Myocyte (in vitro differentiated cells): Measurements from ENCODE around the gene CNTNAP2. TPM values are rescaled to one million over a fixed set of nuclear protein-coding genes. Genes with fewer than 3 reads are reported as not detected.

Source experiments
- DNase-seq: peaks from one replicate; pipeline ENCODE4 v3.0.0-alpha.2; 2012; ENCODE audit warnings: low read depth
- total RNA-seq: library from RNA; depleted of rRNA; stranded (reverse); fragments of >200 nt; gene quantifications from 2 replicates; pipeline ENCODE4 v1.2.3, GENCODE V29; 2014

CNTNAP2 gene
- total RNA-seq, 1 donor from 2014 or later = not detected

DNA sequence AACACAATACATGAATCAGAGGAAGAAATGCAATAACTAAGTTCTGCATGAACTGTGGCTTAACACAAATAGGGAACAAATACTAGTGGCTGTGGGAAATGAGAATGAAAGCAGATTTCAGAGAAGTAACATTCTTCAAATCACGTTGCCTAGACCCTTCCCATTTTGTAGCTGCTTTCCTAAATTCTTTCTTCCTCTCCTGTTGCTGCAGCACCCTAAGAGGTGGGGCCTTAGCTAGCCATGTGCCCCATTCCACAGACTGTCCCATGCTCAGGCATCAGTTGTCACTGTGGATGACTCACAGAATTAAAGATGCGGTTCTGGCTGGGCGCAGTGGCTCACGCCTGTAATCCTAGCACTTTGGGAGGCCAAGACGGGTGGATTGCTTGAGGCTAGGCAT is 1769.3 kb downstream of the CNTNAP2 start:
- no peak for DNase-seq

GRCh38 chr7:147894271-147894670 is 1777.7 kb downstream of the CNTNAP2 start:
- DNase-seq = no peak

GRCh38 chr7:147896121-147896520 is 1779.5 kb downstream of the CNTNAP2 start:
- DNase-seq = no peak

GRCh38 chr7:147903536-147904218 is 1787.1 kb downstream of the CNTNAP2 start:
- DNase-seq = no peak

DNA sequence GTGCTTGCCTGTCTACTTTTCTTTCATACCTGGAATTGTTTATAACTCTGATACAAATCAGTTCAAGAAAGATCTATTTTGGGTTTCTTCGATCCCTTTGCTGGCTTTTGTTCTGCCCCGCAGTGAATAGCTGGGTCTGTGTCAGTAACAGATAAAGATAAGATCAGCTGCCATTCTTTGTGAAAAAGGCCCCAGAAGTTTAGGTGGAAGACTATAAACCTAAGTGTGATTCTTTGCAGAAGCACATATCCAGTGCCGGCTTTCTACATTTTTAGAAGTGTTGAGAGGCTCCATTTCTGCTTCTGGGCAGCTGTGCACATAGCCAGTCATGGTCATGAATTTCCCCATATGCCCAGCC is 1787.6 kb downstream of the CNTNAP2 start:
- no peak for DNase-seq

DNA sequence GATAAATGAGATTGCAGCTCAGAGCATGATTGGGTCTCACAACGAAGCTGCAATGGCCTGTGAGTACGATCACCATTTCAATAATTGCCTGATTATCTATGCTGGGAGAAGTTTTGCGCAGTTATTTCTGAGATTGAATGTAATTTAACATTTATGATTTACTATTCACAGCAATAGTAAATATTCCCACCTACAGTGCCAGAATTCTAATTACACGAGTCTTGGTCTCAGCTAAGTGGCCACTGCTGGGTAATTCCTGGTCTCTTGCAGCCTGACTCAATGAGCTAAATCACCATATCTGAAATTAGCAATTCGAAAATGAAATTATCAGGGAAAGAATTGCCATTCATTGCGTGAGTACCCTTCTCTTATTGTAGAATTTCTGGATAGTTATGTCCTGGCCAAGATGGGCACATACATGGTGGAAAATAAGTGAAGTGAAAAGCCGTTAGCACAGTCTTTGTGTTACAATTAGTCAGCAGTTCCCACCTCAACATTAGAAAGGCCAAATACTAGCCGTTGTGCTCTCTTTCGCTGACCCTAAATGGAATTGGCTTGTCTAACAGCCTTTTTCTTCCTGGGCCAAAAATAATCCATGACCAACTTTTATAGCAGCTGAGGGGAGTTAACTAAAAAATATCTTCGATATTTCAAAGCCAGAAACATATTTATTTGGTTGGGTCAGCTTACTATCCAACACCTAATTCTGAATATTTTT is 1793.0 kb downstream of the CNTNAP2 start:
- DNase-seq = peak; percentile 3

DNA sequence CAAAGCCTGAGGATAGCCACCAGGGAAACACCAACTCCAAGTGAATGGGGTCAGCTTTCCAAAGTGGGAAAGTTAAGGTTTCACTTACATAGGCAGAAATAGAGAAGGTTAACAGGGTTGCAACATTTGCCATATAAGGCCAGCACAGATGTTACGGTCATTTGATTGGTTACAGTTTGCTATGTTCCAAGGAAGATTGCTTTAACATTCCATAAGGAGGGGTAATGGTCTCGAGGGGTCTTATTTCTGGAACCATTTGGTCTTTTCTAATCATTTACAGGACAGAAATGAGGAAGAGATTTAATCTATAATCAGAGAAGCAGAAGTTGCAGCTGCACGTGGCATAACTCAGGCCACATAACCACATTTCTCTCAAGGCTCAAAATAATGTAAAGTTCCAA is 1794.6 kb downstream of the CNTNAP2 start:
- no peak for DNase-seq

DNA sequence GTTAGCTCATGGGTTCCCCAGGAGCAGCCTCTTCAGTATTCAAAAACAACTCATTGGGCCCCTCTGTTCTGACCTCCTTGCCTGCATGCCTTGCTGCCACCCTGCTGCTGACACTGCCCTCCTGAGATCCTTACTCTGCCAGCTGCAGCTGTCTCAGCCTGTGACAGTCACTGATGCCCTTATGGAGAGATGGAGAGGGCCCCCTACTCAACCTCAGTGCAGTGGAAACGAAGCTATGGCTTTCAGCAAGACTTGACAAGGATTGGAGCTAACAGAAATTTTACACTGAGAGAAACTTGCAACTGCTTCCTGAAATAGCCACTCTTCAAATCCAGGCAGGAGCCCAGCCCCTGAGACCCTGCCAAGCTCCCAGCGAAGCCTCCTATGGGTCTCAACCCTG is 1795.7 kb downstream of the CNTNAP2 start:
- DNase-seq = no peak

DNA sequence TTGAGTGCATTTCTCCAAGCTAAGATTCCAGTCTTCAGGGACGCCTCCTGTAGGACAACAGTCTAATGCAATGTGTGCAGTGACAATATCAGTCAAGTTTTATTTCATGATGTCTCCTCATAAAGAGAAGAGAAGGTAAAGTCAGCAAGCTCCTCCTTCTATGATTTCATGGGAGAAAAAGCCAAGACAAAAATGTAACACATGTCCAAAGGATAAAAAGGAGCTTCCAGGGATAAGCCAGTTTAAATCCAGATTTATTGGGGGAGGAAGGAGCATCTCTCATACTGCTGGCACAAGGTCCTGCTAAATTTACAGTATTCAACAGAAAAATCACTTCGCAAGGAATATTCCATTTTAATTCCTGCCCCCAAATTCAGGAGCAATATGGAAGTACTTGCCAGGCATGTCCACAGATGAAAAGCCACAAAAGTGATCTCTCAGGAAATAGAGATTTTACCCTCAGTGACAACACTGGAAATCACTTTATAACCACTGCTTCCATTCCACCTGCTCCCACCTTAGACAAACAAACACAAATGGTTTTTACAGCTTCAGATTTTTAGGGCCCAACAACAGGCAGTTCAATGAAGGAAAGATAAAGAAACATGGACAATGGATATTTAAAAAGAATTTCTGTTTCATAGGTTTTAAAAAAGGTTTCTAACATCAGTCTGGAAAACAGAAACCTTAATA is 1796.5 kb downstream of the CNTNAP2 start:
- no peak for DNase-seq

- no peak for DNase-seq
Observed at GRCh38 chr7:147915781-147916180, 1799.2 kb downstream of the CNTNAP2 start.

DNA sequence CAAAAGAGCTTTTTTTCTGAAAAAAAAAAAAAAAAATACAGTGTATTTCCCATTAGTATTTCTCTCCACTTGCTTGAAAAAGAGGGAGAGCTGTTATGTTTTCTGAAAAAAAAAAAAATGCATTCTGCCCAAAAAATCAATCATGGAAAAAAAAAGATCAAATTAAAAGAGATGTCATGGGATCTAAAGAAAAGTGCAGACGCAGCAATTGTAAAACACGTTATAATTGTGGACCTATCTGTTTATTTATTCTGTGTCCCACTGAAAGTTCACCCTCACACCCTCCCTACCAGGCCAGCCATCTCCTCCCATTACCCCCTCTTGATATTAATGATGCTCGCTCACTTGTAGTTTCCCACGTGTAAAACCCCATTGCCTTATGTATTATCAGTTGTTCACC is 1800.0 kb downstream of the CNTNAP2 start:
- no peak for DNase-seq

DNA sequence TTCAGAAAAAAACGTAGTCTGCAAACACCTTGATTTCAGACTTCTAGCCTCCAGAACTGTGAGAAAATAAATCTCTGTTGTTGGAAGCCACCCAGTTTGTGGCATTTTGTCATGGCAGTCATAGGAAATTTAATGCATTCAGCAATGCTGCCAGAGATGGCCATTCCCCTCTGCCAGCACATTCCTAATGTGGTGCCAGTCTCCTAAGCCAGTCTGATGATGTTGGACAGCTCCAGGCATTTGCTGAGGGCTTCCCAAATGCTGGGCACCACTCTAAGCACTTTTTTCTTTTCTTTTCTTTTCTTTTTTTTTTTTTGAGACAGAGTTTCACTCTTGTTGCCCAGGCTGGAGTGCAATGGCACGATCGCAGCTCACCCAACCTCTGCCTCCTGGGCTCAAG is 1807.2 kb downstream of the CNTNAP2 start:
- DNase-seq = no peak

GRCh38 chr7:147937428-147937827 is 1820.8 kb downstream of the CNTNAP2 start:
- DNase-seq = no peak

- no peak for DNase-seq
Observed at GRCh38 chr7:147941381-147941780, 1824.8 kb downstream of the CNTNAP2 start.

- DNase-seq = no peak
Observed at GRCh38 chr7:147944321-147944720, 1827.7 kb downstream of the CNTNAP2 start.

- DNase-seq = no peak
Observed at GRCh38 chr7:147952918-147953317, 1836.3 kb downstream of the CNTNAP2 start.

DNA sequence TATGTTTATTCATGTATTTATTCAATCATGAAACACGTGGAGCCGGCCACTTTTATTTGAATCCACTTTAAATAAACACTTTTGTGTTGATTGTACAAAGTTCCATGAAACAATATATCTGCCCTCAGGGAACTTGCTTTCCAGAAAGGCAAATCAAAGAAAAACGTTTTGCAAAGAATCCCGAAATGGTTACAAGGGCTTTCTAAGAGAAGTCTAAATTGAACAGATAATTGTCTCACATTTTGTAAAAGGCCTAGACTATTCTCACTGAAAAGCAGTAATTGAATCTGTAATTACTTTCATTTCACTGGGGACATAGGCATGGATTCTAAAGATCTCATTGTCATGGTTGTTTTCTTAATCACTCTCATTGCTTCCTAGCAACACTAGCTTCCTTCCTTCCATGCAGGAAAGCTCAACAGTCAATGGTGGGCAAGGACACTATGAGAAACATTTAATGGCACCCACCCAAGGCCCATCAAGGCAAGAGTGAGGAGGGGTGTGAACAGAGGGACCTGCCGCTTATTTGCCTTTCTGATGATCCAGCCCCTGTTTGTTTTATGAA is 1851.5 kb downstream of the CNTNAP2 start:
- DNase-seq = no peak

DNA sequence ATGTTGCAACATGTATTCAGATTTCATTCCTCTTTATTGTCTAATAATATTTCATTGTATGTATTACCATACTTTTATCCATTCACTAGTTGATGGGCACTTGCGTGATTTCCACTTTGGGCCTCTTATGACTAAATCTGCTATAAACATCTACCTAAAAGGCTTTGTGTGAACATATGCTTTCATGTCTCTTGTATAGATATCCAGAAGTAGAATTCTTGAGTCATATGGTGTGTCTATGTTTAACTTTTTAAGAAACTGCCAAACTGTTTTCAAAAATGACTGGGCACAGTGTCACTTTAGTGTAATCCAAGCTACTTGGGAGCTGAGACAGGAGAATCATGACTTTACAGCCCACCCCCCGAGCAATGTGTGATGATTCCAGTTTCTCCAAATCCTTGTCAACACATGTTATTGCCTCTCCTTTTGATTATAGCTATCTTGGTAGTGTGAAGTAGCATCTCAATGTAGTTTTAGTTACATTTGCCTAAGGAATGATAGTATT is 1855.1 kb downstream of the CNTNAP2 start:
- no peak for DNase-seq

DNA sequence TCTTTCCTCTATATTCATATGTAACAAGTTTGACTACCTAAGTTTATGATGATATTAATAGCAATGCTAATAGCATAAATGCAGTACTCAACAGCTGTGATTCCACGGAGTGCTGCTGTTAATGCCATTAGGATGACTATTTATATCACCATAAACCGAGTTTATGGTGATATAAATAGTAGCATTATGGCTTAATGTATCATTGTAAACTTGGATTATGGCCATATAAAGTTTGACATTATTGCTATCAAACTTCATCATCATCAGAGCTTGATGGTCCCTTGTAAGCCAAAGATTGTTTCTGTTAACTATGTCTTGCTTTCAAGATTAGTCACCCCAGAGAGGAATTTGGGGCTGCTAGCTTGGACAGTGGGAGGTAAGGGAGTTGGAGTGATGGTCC is 1861.6 kb downstream of the CNTNAP2 start:
- no peak for DNase-seq

DNA sequence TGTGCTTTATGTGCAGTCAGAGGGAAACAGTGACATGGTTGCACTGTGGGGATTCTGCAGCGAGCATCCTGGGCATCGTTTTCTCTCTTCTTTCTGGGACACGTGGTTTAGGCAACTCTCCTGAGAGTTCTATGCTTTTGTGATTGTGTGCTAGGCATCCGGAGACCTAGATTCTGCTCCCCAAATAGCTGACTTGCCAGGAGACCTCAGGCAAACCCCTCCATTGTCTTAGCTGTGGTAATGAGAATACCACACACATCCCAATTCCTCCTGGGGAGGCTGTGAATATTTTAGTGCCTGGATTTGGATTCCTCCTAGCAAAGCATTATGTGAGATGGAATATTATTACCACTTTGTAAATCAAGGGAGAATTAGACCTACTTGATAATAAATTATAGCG is 1862.0 kb downstream of the CNTNAP2 start:
- no peak for DNase-seq

DNA sequence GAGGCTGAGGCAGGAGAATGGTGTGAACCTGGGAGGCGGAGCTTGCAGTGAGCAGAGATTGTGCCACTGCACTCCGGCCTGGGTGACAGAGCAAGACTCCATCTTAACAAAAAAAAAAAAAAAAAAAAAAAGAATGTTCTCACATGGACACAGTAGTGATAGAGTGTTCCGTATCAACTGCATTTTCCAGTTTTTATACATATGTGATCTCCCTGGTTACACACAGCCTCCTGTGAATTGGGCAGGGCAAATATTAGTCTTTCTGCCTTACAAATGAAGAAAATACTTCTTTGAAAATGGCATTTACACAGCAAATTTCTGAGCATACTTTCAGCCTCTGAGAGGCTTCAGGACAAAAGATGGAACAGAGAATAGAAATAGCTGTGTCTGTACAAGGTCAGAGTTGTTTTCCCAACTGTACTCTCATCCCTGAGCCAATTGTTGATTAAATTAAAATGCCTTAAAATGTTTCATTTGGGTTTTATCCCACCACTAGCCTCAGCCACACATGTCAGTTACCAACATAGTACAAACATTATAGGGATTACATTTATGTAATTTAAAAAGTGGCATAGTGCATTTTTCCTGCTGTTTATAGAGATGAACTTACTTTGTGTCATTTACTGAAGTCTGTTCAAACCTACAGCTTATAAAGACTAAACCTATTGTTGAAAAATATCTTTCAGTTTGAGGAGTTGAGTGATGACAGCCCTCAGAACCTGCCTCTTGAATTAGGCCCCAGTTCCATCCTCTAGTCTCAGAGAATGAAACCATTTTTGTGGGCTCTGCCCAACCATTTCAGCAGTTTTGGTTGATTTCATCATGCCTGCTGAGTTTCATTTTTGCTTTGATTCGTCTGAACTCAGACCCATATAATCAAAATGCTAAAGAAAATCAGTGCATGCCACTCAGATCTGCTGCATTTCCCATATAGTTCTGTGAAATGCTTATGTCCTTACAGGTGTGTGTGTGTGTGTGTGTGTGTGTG is 1864.5 kb downstream of the CNTNAP2 start:
- DNase-seq = no peak
